Retinal pigment epithelial cell (primary cell): ENCODE measurements around the gene PIGW.

Experiments used
- DNase-seq: peaks from one replicate; pipeline ENCODE4 v3.0.0-alpha.2; 2010; ENCODE audit warnings: low read depth
- H3K4me3 ChIP-seq: 2 replicates; pipeline ENCODE4 v1.5.1; 2011; ENCODE audit warnings: mild to moderate bottlenecking, low read length, control low read depth, moderate library complexity
- TF ChIP-seq, protein P1 (sequence below): conservative IDR thresholded peaks from 2 replicates; pipeline ENCODE4 v1.5.1; 2011; ENCODE audit warnings: low read depth, low read length, control low read depth, inconsistent platforms

PIGW gene

DNA sequence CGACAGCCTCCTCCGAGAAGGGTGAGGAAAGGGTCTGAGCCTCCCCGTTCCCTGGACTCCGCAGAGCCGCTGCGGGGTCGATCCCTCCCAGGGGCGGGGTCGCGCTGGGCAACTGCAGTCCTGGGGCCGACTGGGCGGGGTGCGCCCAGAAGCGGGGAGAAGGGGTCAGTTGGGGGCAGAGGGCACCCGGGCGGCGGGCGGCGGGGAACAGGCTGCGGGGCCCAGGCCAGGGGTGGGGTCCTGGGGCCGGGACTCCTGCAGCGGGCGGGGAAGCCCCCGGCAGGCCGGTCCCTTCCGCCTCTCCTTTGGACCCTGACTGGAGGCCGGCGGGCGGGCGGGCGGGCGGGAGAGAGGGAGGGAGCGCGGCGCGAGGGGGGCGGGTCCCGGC lies 10.3 kb downstream of the PIGW start:
- H3K4me3 ChIP-seq, result peak overlapping the region; percentile 94
- no peak for DNase-seq
- TF ChIP-seq, protein P1, sequence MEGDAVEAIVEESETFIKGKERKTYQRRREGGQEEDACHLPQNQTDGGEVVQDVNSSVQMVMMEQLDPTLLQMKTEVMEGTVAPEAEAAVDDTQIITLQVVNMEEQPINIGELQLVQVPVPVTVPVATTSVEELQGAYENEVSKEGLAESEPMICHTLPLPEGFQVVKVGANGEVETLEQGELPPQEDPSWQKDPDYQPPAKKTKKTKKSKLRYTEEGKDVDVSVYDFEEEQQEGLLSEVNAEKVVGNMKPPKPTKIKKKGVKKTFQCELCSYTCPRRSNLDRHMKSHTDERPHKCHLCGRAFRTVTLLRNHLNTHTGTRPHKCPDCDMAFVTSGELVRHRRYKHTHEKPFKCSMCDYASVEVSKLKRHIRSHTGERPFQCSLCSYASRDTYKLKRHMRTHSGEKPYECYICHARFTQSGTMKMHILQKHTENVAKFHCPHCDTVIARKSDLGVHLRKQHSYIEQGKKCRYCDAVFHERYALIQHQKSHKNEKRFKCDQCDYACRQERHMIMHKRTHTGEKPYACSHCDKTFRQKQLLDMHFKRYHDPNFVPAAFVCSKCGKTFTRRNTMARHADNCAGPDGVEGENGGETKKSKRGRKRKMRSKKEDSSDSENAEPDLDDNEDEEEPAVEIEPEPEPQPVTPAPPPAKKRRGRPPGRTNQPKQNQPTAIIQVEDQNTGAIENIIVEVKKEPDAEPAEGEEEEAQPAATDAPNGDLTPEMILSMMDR, result no peak

DNA sequence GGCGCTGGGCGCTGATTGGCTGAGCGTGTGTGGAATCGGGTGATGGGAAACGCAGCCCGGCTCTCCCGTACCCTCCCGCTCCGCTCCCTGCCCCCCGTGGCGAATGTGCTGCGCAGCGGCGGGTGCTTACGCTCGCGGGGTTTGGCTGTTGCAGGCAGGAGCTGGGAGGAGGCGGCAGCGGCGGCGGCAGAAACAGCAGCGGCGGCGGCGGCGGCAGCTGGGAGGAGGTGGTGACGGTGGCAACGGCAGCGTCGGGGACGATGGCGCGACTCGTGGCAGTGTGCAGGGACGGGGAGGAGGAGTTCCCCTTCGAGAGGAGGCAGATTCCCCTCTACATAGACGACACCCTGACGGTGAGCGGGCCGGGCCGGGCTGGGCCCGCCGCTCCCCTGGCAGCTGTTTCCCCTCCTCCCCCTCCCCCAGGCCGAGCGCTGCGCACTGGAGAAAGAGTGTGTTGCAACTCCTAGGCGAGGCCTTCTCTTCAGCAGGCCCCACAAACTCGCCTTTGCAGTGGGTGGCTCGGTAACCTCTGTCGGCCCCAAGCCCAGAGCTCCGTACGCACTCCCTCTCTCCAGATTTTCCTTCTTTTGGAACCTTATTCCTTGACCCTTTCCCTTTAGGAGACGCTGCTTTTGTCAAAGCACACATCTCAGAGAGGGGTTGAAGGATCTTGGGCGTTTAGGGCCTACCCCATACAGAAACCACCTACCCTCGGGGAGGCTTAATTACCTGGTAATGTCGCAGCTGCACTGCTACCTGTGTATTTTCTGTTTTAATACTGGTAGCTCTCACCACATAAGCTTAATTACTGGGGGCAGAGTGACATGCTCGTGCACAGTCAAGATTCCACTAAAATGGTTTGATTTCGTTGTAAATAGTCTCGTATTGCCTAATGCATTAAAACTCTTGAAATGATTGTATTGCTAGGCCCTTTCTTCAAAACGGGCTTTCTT lies 11.0 kb downstream of the PIGW start:
- peak overlapping the region; percentile 94 for H3K4me3 ChIP-seq
- TF ChIP-seq, protein P1, result peak; percentile 1
- peak; percentile 94 for DNase-seq

DNA sequence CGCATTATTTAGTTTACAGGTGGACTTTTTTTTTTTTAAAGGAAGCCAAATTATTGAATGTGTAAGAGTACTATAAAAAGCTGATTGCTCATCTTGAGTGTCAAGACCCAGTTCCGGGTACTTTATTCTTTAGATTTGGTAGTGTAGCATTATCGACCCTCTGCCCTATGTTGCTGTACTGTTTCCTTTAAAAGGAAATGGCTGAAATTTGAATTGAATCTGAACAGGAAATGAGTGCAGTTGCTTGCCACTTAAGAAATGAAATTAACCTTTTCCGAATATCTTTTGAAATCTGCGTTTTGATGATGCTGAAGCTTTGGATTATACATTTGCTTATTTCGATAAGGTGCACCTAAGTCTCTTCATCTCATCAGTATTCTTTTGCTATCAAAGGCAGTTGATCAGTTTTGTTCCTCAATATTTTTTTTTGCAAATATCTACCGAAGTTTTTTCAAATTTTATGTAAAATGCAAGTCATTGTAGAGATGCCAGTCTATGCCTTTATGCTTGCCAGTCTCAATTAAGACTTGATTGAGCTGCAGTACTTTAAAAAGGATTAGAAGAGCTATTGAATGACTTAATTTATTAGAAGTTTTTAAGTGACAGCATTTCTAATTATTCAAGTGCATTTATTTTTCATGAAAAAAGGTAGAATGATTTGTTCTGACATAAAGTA lies 11.8 kb downstream of the PIGW start:
- DNase-seq, result no peak
- H3K4me3 ChIP-seq, result peak overlapping the region; percentile 94
- TF ChIP-seq, protein P1, result no peak

DNA sequence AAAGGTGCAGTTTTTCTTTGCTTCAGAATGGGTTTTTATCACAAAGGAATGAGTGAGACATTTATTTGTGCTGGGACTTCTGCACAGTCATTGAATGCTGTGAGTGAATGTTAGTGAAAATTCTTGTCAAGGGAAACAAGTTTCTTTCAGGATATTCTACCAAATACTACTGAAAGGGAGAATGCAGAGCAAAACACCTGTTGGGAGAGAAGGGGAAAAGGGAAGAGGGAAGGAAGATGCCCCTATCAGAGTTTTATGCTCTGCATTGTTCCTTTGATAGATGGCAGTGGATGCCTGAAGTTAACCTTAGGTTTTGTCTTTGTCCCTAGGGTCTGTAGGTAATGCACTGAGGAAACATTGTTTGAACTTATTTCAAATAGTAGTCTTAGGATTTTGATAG lies 13.0 kb downstream of the PIGW start:
- H3K4me3 ChIP-seq, result no peak overlapping the region
- TF ChIP-seq, protein P1, result no peak
- DNase-seq, result no peak

DNA sequence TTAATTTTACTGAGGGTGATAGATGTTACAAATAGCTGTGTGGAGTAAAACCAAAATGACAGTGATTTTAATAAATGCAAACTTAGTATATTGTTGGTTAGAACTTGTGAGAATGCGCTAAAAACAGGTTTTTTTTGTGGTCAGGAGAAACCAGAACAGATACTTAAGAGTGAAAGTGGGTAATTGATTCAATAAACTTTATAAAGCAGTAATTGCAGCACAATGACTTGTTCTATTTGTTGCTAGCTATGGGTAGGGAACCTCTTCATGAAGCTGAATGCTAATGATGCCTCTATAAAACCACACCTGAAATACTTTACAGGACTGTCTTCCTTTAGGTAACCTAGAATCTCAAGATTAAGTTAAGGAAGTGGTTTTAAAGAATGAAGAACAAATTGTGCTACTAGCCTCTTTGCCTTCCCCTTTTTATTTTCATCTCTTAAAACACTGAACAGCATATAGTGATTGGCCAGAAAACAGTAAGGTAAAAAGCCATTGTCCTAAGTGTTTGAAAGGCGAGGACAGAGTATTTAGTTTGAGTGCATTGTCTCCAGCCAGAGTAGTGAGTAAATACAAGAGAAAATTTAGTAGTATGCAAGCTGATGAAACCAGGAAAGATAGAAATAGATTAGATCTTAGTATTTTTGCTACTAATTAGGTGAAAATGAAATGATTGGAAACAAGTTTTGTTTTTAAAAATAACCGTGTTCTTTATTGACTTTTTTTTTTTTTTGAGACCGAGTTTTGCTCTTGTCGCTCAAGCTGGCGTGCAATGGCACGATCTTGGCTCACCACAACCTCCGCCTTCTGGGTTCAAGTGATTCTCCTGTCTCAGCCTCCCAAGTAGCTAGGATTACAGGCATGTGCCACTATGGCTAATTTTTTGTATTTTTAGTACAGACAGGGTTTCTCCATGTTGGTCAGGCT lies 16.0 kb downstream of the PIGW start:
- TF ChIP-seq, protein P1, result no peak
- no peak overlapping the region for H3K4me3 ChIP-seq
- DNase-seq, result no peak

DNA sequence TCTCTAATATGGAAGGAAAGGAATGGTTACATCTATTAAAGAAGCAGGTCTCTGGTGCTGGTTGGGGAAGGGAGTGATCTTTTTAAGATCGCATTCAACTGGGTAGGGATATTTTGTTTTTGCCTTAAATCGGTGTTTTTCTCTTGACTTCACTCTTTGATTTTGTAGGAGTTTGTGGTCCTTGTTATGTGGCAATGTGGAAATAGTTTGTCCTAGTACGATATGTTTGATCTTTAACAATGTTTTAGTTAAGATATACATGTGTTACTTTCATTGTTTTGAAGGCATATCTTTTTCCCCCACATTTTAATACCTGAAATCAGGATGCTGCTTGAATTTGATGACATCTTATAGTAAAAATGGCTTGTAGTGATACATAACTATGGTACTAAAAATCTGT lies 18.7 kb downstream of the PIGW start:
- DNase-seq, result no peak
- TF ChIP-seq, protein P1, result no peak
- H3K4me3 ChIP-seq, result no peak overlapping the region
